ENCODE results near the gene DNER. TPM values are rescaled to one million over a fixed set of nuclear protein-coding genes. Genes with fewer than 3 reads are reported as not detected.
"Not testable (repeated sequence)": the region's sequence is repeated elsewhere in the genome, so short reads cannot be mapped to it uniquely, and the experiment has no call there.

Gene DNER
- polyA plus RNA-seq, 1 donor (not counting 4 experiments of a cell fraction or from before 2014, with no cell fraction given): 8.5 TPM

GRCh38 chr2:229620289-229620688 lies 94.1 kb downstream of the DNER start:
- TF ChIP-seq CTCF (optimal IDR thresholded peaks at IDR 0.05 in 1 of 3, IDR thresholded peaks at IDR 0.05 in 1 of 3, conservative IDR thresholded peaks at IDR 0.05 in 1 of 3; ENCODE audit: extremely low read depth in 1 of 3, insufficient read depth in 2 of 3, low read length in 3 of 3) (no peak), EZH2 (IDR thresholded peaks at IDR 0.05; ENCODE audit: low read length) (no peak)
- no peak for DNase-seq (ENCODE audit: low read depth, low spot score)
- H3K27me3 ChIP-seq (ENCODE audit: control insufficient read depth, extremely low read depth, insufficient read depth, low read length): no peaks in the 10 kb centered on the region
- no peak overlapping the region for H2AFZ ChIP-seq (ENCODE audit: control insufficient read depth, low read length)
- H3K27ac ChIP-seq (ENCODE audit: control insufficient read depth, insufficient read depth, low read length): no peak overlapping the region
- H3K79me2 ChIP-seq (ENCODE audit: control insufficient read depth, insufficient read depth, low read length): no peaks in the 10 kb centered on the region
- no peak overlapping the region for H3K9ac ChIP-seq (ENCODE audit: control insufficient read depth, extremely low read depth, insufficient read depth, low read length)
- no peak overlapping the region for H3K4me3 ChIP-seq (ENCODE audit: control insufficient read depth in 2 of 3, extremely low read depth in 1 of 3, insufficient read depth in 2 of 3, low read depth in 1 of 3, low read length in 3 of 3)
- no peaks in the 10 kb centered on the region for H3K9me3 ChIP-seq (ENCODE audit: control insufficient read depth, low read depth, low read length)
- FAIRE-seq: no peak
- H3K9me1 ChIP-seq (ENCODE audit: control insufficient read depth, extremely low read depth, insufficient read depth, low read length): no peaks in the 10 kb centered on the region
- dilution Hi-C loops (cut with MboI; ENCODE audit: extremely low pct_ligation_motif_present, low sequenced_read_pairs): no loop called here
- H3K4me1 ChIP-seq (ENCODE audit: control insufficient read depth, extremely low read depth, insufficient read depth, low read length): no peaks in the 10 kb centered on the region
- H3K36me3 ChIP-seq (ENCODE audit: control insufficient read depth in 2 of 2, extremely low read depth in 1 of 2, insufficient read depth in 2 of 2, low read length in 2 of 2): no peaks in the 10 kb centered on the region
- no peak overlapping the region for H3K4me2 ChIP-seq (ENCODE audit: control insufficient read depth, extremely low read depth, insufficient read depth, low read depth, low read length)
- H4K20me1 ChIP-seq (ENCODE audit: control insufficient read depth, extremely low read depth, insufficient read depth, low read length): no peaks in the 10 kb centered on the region

- no peak for DNase-seq (ENCODE audit: low read depth, low spot score)
- H3K9ac ChIP-seq (ENCODE audit: control insufficient read depth, extremely low read depth, insufficient read depth, low read length): no peak overlapping the region
- no peaks in the 10 kb centered on the region for H3K9me1 ChIP-seq (ENCODE audit: control insufficient read depth, extremely low read depth, insufficient read depth, low read length)
- FAIRE-seq: no peak
- H3K4me2 ChIP-seq (ENCODE audit: control insufficient read depth, extremely low read depth, insufficient read depth, low read depth, low read length): no peak overlapping the region
- H3K4me1 ChIP-seq (ENCODE audit: control insufficient read depth, extremely low read depth, insufficient read depth, low read length): no peaks in the 10 kb centered on the region
- no peak overlapping the region for H3K27ac ChIP-seq (ENCODE audit: control insufficient read depth, insufficient read depth, low read length)
- H3K4me3 ChIP-seq (ENCODE audit: control insufficient read depth in 2 of 3, extremely low read depth in 1 of 3, insufficient read depth in 2 of 3, low read depth in 1 of 3, low read length in 3 of 3): no peak overlapping the region
- H3K79me2 ChIP-seq (ENCODE audit: control insufficient read depth, insufficient read depth, low read length): no peaks in the 10 kb centered on the region
- TF ChIP-seq EZH2 (IDR thresholded peaks at IDR 0.05; ENCODE audit: low read length) (no peak), CTCF (optimal IDR thresholded peaks at IDR 0.05 in 1 of 3, IDR thresholded peaks at IDR 0.05 in 1 of 3, conservative IDR thresholded peaks at IDR 0.05 in 1 of 3; ENCODE audit: extremely low read depth in 1 of 3, insufficient read depth in 2 of 3, low read length in 3 of 3) (no peak)
- no peak overlapping the region for H2AFZ ChIP-seq (ENCODE audit: control insufficient read depth, low read length)
- no peaks in the 10 kb centered on the region for H3K27me3 ChIP-seq (ENCODE audit: control insufficient read depth, extremely low read depth, insufficient read depth, low read length)
- H4K20me1 ChIP-seq (ENCODE audit: control insufficient read depth, extremely low read depth, insufficient read depth, low read length): no peaks in the 10 kb centered on the region
- no peaks in the 10 kb centered on the region for H3K9me3 ChIP-seq (ENCODE audit: control insufficient read depth, low read depth, low read length)
- dilution Hi-C loops (cut with MboI; ENCODE audit: extremely low pct_ligation_motif_present, low sequenced_read_pairs): no loop called here
- no peaks in the 10 kb centered on the region for H3K36me3 ChIP-seq (ENCODE audit: control insufficient read depth in 2 of 2, extremely low read depth in 1 of 2, insufficient read depth in 2 of 2, low read length in 2 of 2)
Observed at GRCh38 chr2:229616433-229616832, 97.9 kb downstream of the DNER start.

GRCh38 chr2:229614021-229614420 lies 100.3 kb downstream of the DNER start:
- H3K9me3 ChIP-seq (ENCODE audit: control insufficient read depth, low read depth, low read length); H3K79me2 ChIP-seq (ENCODE audit: control insufficient read depth, insufficient read depth, low read length); H3K27ac ChIP-seq (ENCODE audit: control insufficient read depth, insufficient read depth, low read length); FAIRE-seq; H3K27me3 ChIP-seq (ENCODE audit: control insufficient read depth, extremely low read depth, insufficient read depth, low read length); H4K20me1 ChIP-seq (ENCODE audit: control insufficient read depth, extremely low read depth, insufficient read depth, low read length); H3K4me3 ChIP-seq (ENCODE audit: control insufficient read depth in 2 of 3, extremely low read depth in 1 of 3, insufficient read depth in 2 of 3, low read depth in 1 of 3, low read length in 3 of 3); dilution Hi-C loops (cut with MboI; ENCODE audit: extremely low pct_ligation_motif_present, low sequenced_read_pairs); H3K4me2 ChIP-seq (ENCODE audit: control insufficient read depth, extremely low read depth, insufficient read depth, low read depth, low read length); H3K36me3 ChIP-seq (ENCODE audit: control insufficient read depth in 2 of 2, extremely low read depth in 1 of 2, insufficient read depth in 2 of 2, low read length in 2 of 2); H2AFZ ChIP-seq (ENCODE audit: control insufficient read depth, low read length); DNase-seq (ENCODE audit: low read depth, low spot score); H3K4me1 ChIP-seq (ENCODE audit: control insufficient read depth, extremely low read depth, insufficient read depth, low read length); H3K9ac ChIP-seq (ENCODE audit: control insufficient read depth, extremely low read depth, insufficient read depth, low read length); H3K9me1 ChIP-seq (ENCODE audit: control insufficient read depth, extremely low read depth, insufficient read depth, low read length): not testable (repeated sequence)

Data from keratinocyte (primary cell).